HS-5 (cell line): ENCODE results near the gene USP19.
A peak's percentile ranks its signal among the peaks of the same experiment; 100 is the strongest.

Experiments
- DNase-seq: peaks from one replicate; pipeline ENCODE4 v3.0.0-alpha.2; 2012; ENCODE audit warnings: low read depth

USP19 gene, protein sequence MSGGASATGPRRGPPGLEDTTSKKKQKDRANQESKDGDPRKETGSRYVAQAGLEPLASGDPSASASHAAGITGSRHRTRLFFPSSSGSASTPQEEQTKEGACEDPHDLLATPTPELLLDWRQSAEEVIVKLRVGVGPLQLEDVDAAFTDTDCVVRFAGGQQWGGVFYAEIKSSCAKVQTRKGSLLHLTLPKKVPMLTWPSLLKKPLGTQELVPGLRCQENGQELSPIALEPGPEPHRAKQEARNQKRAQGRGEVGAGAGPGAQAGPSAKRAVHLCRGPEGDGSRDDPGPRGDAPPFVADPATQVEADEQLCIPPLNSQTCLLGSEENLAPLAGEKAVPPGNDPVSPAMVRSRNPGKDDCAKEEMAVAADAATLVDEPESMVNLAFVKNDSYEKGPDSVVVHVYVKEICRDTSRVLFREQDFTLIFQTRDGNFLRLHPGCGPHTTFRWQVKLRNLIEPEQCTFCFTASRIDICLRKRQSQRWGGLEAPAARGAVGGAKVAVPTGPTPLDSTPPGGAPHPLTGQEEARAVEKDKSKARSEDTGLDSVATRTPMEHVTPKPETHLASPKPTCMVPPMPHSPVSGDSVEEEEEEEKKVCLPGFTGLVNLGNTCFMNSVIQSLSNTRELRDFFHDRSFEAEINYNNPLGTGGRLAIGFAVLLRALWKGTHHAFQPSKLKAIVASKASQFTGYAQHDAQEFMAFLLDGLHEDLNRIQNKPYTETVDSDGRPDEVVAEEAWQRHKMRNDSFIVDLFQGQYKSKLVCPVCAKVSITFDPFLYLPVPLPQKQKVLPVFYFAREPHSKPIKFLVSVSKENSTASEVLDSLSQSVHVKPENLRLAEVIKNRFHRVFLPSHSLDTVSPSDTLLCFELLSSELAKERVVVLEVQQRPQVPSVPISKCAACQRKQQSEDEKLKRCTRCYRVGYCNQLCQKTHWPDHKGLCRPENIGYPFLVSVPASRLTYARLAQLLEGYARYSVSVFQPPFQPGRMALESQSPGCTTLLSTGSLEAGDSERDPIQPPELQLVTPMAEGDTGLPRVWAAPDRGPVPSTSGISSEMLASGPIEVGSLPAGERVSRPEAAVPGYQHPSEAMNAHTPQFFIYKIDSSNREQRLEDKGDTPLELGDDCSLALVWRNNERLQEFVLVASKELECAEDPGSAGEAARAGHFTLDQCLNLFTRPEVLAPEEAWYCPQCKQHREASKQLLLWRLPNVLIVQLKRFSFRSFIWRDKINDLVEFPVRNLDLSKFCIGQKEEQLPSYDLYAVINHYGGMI (N-terminal part only)

GRCh38 chr3:49120438-49121131 lies at the start of gene USP19:
Gene USP19 (minus strand): TSS chr3:49120823. CDS start chr3:49119145, 1,678 bp downstream.
- peak; percentile 56 for DNase-seq

DNA sequence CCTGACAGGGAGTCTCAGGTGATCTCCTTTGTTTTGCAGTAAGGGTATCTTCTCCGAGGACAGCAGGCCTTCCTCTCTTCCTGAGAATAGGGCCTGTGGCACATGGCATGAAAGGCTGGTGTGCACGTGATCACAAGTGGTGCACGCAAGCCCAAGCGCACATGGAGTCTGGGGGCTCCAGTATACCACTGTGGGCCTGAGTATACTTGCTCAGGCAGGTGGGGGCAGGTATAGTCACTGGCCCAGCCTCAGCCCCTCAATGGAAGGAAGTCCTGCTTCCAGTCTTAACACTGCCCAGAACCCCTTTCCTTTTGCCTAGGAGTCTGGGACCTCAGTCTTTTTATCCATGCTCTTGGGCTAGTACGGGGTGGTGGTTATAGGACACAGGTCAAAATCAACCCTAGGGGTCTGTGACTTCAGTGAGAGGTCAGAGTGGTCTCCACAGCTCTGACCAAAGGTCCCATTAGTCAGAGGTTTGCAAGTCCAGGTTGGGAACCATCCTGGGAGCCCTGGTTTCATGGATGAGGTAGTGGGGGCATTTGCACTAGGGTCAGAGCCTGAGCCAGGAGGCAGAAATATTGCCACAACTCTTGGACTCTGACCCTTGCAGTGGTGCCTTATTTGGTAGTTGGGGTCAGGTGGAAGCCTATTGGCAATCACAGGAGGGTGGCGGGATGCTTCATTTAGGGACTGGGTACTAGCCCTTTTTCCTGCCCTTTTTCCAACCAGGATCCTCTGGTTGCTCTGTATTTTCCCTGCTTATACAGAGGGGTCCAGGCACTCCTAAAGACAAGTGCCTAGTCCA lies 46.3 kb upstream of the USP19 start:
- no peak for DNase-seq

- no peak for DNase-seq
Measured at GRCh38 chr3:49165771-49166751, 45.4 kb upstream of the USP19 start, which contains the start of gene CCDC71. Gene CCDC71 (minus strand): TSS chr3:49166331. CDS start chr3:49164208, 2,123 bp downstream.

GRCh38 chr3:49164983-49165720 lies 44.5 kb upstream of the USP19 start:
- no peak for DNase-seq

- DNase-seq = no peak
Measured at GRCh38 chr3:49163609-49164008, 43.0 kb upstream of the USP19 start.

DNA sequence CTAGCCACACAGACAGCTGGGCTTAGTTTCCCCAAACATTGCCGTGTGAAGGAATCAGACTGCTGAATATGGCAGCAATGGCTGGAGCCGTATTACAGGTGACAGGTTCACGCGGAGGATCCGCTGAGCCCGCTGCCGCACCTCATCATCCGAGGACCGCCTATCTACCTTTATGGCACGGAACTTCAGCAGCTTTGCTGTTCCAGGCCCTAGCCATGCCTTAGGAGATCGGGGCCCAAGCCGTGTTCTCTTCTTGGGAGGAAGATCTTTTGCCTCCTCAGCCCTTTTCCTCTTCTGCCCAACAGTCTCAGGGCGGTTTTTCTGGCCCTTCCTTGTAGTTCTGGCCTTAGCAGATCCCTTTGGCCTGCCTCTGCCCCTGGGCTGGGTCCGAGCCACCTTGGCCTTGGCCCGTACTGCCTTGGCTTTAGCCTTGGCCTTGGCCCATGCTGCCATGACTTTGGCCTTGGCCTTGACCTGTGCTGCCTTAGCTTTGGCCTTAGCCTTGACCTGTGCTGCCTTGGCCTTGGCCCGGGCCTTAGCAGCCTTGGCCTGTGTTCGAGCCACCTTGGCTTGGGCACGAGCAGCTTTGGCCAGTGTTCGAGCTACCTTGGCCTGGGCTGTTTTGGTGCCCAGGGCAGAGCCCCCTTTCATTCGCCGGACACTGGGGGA lies 42.3 kb upstream of the USP19 start:
- no peak for DNase-seq

GRCh38 chr3:49161808-49162530 lies 41.3 kb upstream of the USP19 start:
- DNase-seq = no peak

- DNase-seq = no peak
Measured at GRCh38 chr3:49161197-49161596, 40.6 kb upstream of the USP19 start.

- DNase-seq = no peak
Measured at GRCh38 chr3:49158792-49159191, 38.2 kb upstream of the USP19 start.

DNA sequence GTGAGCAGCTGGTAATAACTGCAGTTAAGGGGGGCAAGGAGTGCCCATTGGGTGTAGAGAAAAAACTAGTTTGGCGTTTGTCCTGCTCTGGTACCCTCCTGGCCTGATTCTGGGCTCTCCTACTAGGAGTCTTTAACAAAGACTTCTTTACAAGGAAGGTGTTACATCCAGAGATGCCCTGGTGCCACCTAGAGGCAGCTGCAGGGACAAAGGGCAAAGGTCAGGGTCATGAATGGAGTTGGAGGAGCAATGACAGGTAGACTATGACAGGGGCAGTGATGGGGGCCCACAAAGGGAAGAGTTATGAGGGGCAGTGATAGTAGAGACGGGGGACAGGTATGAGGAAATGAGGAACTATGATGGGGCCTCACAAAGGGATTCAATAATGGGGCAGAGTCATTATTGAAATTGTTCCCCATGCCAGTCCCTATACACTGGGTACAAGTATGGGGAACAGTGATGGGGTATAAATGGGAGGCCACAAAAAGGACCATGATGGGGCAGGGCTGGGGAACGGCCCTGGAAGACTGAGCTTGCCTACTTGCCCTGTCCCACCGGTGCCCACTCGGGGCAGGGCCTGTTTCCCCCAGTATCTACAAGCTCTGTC lies 37.6 kb upstream of the USP19 start:
- no peak for DNase-seq

GRCh38 chr3:49157289-49157688 lies 36.7 kb upstream of the USP19 start:
- no peak for DNase-seq

DNA sequence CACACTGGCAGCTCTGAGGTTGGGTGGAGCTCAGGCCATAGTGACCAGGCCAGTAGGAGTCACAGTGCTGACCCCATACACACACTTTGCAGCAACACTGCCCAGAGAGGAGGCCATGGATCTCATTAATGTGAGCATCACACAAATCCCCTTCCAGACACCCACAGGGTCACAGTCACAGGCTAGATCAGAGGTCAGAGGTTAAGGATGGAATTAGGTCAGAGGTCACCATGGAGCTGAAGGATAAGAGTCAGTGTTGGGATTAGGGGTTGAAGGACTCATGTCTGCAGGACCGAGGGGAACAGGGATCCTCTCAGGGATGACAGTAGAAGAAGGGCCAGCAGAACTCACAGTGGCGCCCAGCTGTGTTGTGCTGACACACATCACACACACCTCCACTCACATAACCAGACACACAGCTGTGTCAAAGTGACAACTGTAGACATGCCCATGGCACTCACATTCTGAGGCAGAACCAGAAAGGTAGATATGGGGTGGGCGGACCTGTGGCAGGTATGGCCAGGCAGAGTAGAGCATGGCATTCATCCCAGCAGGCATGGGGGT lies 32.8 kb upstream of the USP19 start:
- DNase-seq = no peak

DNA sequence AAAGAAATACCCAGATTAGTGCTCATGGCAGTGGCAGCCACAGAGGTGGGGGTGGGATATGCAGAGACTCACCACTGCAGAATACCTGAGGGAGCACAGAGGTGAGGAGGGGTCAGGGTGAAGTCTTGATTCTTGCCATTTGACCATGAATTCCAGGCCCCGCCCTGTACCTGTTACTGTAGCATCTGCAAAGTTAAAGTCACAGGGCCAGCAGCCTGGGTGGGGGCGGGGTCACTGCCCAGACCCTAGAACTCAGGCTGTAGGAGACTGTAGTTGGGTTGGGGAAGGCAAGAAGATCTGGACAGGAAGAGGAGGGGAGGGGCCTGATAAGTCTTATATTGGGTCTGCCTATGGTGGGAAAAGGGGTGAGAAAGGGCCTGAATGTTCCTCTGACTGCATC lies 31.0 kb upstream of the USP19 start:
- no peak for DNase-seq

DNA sequence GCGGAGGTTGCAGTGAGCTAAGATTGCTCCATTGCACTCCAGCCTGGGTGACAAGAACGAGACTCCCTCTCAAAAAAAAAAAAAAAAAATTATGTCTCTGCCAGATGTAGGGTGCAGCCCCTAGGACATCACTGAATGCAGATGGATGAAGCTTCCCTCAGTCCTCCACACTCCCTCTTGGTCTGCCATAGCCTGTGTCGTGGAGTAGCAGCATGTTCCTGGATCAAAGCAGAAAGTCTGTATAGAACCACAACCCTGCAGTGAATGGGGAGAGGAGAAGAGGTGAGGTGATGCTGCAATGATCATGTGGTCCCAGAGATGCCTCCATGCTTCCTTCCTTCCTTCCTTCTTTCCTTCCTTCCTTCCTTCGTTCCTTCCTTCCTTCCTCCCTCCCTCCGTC lies 27.5 kb upstream of the USP19 start:
- no peak for DNase-seq

DNA sequence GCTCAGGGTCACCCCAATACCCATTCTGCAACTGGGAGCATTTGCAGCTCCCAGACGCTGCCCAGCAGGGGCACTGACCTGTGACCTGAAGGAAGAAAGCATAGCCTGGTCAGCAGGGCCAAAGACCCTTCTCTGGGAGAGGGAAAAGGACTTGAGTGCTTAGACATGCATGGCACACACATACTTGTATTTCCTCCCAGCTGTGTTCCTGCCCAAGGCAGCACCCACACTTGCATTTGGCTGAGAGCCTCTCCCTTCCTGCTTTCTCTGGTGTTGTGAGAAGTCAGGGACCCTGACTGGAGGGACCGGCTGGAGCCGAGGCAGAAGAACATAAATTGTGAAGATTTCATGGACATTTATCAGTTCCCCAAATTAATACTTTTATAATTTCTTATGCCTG lies 19.5 kb upstream of the USP19 start:
- no peak for DNase-seq

DNA sequence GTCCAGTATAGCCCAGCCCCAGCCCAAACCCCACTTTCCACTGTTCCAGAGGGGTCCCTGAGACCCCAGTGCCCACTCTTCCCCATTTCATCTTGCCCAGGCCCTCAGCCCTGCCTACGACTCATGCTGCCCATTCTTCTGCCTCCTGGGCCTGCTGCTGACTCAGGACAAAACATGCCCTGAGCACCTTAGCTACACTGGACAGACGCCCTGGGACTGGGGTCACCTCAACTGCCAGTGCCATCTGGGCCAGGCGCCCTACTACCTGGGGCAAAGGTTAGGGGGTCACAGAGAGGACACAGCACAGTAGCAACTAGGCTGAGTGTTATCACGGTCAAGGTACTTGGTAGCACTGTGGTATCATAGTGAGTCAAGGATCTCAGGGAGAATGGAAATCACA lies 14.9 kb upstream of the USP19 start:
- no peak for DNase-seq
